HG03575 (cell line): ENCODE results near the gene ARHGEF16.

Source experiments
- ATAC-seq: cut with Tn5 transposase; IDR thresholded peaks from one replicate; pipeline ENCODE4 v1.9.1; 2021; ENCODE audit not compliant: unreplicated experiment, insufficient number of reproducible peaks, low FRiP score; ENCODE audit errors: extremely low read depth

The ARHGEF16 gene

GRCh38 chr1:3451994-3452865 lies 2.2 kb upstream of the ARHGEF16 start:
- ATAC-seq, result no peak

- no peak for ATAC-seq
These were observed 1.6 kb upstream of the ARHGEF16 start for GRCh38 chr1:3452866-3453175.

- no peak for ATAC-seq
These were observed 1.2 kb upstream of the ARHGEF16 start for GRCh38 chr1:3453203-3453761.

- ATAC-seq, result no peak
These were observed 550 bp downstream of the ARHGEF16 start for GRCh38 chr1:3454811-3455618.

GRCh38 chr1:3455670-3456448 lies 1.4 kb downstream of the ARHGEF16 start:
- ATAC-seq, result no peak

GRCh38 chr1:3456449-3456963 lies 2.0 kb downstream of the ARHGEF16 start:
- no peak for ATAC-seq

- no peak for ATAC-seq
These were observed 2.8 kb downstream of the ARHGEF16 start for GRCh38 chr1:3456964-3457909.

GRCh38 chr1:3457910-3458883 lies 3.7 kb downstream of the ARHGEF16 start:
- no peak for ATAC-seq

GRCh38 chr1:3459051-3459908 lies 4.8 kb downstream of the ARHGEF16 start:
- ATAC-seq, result no peak

- ATAC-seq, result no peak
These were observed 5.6 kb downstream of the ARHGEF16 start for GRCh38 chr1:3459940-3460671.

GRCh38 chr1:3460672-3461131 lies 6.2 kb downstream of the ARHGEF16 start:
- ATAC-seq, result no peak

GRCh38 chr1:3461238-3461933 lies 6.9 kb downstream of the ARHGEF16 start:
- no peak for ATAC-seq

- no peak for ATAC-seq
These were observed 7.4 kb downstream of the ARHGEF16 start for GRCh38 chr1:3461934-3462275.

- no peak for ATAC-seq
These were observed 8.0 kb downstream of the ARHGEF16 start for GRCh38 chr1:3462356-3463012.

- ATAC-seq, result no peak
These were observed 8.5 kb downstream of the ARHGEF16 start for GRCh38 chr1:3463013-3463385.
